K562 (cell line): ENCODE results near the gene GLUD1. TPM values are rescaled to one million over a fixed set of nuclear protein-coding genes. Genes with fewer than 3 reads are reported as not detected.
A peak's percentile ranks its signal among the peaks of the same experiment; 100 is the strongest.

Experiments
- ATF7 ChIP-seq: fragments of 450-650 bp; IDR thresholded peaks from 2 replicates; pipeline ENCODE4 v1.7.1; 2014; ENCODE audit warnings: mild to moderate bottlenecking, moderate library complexity
- COPS2 ChIP-seq: fragments of 450-650 bp; conservative IDR thresholded peaks from 2 replicates; pipeline ENCODE4 v1.6.1; 2016; ENCODE audit warnings: mild to moderate bottlenecking, moderate library complexity
- DACH1 ChIP-seq: fragments of 450-650 bp; IDR thresholded peaks from 2 replicates; pipeline ENCODE4 v1.6.1; 2018; ENCODE audit not compliant: partially characterized antibody
- DDX20 ChIP-seq: fragments of 450-650 bp; IDR thresholded peaks from 2 replicates; pipeline ENCODE4 v1.6.1; 2016; ENCODE audit warnings: missing genetic modification characterization, low read depth, mild to moderate bottlenecking, missing compliant biosample characterization, moderate library complexity
- E2F1 ChIP-seq: sonication (generic); formaldehyde crosslinking; IDR thresholded peaks from 2 replicates; pipeline ENCODE4 v1.8.1; 2023; ENCODE audit warnings: mild to moderate bottlenecking, missing genetic modification reagents, moderate library complexity
- HINFP ChIP-seq: fragments of 450-650 bp; conservative IDR thresholded peaks from 2 replicates; pipeline ENCODE4 v1.6.1; 2016; ENCODE audit warnings: missing genetic modification characterization, low read depth, mild to moderate bottlenecking, control low read depth, missing compliant biosample characterization
- NKRF ChIP-seq: fragments of 450-650 bp; IDR thresholded peaks from 2 replicates; pipeline ENCODE4 v1.6.1; 2016; ENCODE audit warnings: borderline replicate concordance
- PATZ1 ChIP-seq: fragments of 250-450 bp; sonication (Bioruptor Pico); IDR thresholded peaks from 2 replicates; pipeline ENCODE4 v1.5.0; 2020; ENCODE audit warnings: mild to moderate bottlenecking, borderline replicate concordance
- REST ChIP-seq, 2 experiments: fragments of 450-650 bp; formaldehyde crosslinking in 1 of 2; IDR thresholded peaks; 2 replicates each; pipeline versions ENCODE4 v1.4.0 to v1.6.1; 2014 to 2020; ENCODE audit warnings: mild to moderate bottlenecking in 2 of 2, borderline replicate concordance in 1 of 2, low read depth in 1 of 2
- ZNF668 ChIP-seq: fragments of 250-450 bp; sonication (Bioruptor Pico); IDR thresholded peaks from 2 replicates; pipeline ENCODE4 v1.8.0; 2022; ENCODE audit warnings: mild to moderate bottlenecking, inconsistent platforms
- ZNF77 ChIP-seq: fragments of 250-450 bp; sonication (Bioruptor Pico); IDR thresholded peaks from 2 replicates; pipeline ENCODE4 v1.5.0; 2020
- polyA plus RNA-seq, 8 experiments: library from polyadenylated mRNA; depleted of rRNA in 4 of 8; stranded (reverse) in 5 of 8; unstranded in 3 of 8; fragments of >200 nt; fragmentation: Nextera tagmentation in 2 of 8; fragmentation: Illumina TruSeq in 1 of 8; extraction: Ambion mirVana in 2 of 8; extraction: Trizol in 1 of 8; gene quantifications; 2 replicates each; pipeline versions ENCODE4 v1.2.1 to v1.2.3, GENCODE V29; 2011 to 2014; ENCODE audit warnings: inconsistent platforms in 1 of 8, missing spikeins in 1 of 8
- total RNA-seq, 7 experiments: library from RNA; depleted of rRNA in 6 of 7; stranded (reverse); fragments of >200 nt in 6 of 7; fragmentation: Illumina TruSeq in 2 of 7; extraction: Trizol in 2 of 7; gene quantifications; 2 replicates each; pipeline versions ENCODE4 v1.2.1 to v1.2.3, GENCODE V29; 2011 to 2021; ENCODE audit warnings: low replicate concordance in 1 of 7

Gene GLUD1
- total and polyA plus RNA-seq, 9 of the 15 experiments (the other 6 are each of a cell fraction or from before 2014, with no cell fraction given): 21.9 to 92.0 (median 76.3) TPM

DNA sequence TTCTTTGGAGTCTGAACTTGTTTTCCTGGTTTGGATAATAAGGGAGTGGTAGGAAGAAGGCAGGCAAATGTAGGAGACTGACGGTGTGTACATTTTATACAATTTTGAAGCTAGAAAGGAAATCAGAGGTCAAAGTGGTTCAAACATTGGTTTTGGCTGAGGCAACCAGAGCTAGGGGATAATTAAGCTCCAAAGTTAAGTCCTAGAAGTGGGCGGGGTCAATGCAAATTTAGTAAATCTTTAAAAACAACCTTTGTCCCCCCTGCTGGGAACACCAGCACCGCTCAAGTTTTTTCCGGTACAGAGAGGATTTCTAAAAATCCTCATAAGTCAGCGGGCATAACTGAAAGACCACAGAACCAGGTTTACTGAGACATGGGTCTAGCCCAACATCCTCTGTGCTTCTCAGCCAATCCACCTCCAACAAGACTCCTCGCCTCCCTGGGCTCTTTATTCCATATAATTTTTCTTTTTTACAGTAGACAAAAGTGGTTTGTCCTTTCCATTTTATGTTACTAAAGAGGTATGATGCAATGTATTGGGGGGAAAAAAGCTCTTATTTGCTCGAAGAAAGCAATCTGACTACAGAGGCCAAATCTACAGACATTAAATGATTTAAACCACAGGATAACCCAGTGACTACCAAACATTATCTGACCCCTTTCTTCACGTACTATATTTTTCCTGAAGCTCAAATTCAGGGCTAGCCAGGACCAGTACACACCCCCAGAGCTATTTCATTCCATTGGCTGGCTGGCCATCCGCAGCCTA is 1.6 kb downstream of the GLUD1 start (continued):
- peak; percentile 93 for TF ChIP-seq REST (IDR thresholded peaks at IDR 0.05; ENCODE audit: borderline replicate concordance)
- TF ChIP-seq REST (CRISPR knock-in tag; IDR thresholded peaks at IDR 0.05; ENCODE audit: low read depth): no peak
- TF ChIP-seq ZNF77 (CRISPR knock-in tag): no peak
- no peak for TF ChIP-seq PATZ1 (CRISPR knock-in tag)
- TF ChIP-seq DACH1: no peak
- TF ChIP-seq NKRF: no peak
- TF ChIP-seq COPS2: no peak
- no peak for TF ChIP-seq ZNF668 (CRISPR knock-in tag)
- TF ChIP-seq E2F1: no peak
- no peak for TF ChIP-seq ATF7
- no peak for TF ChIP-seq HINFP
- no peak for TF ChIP-seq DDX20 (tag)
